NCI-H524 (cell line): ENCODE results near the gene SNAP47.
"Not testable (repeated sequence)": the region's sequence is repeated elsewhere in the genome, so short reads cannot be mapped to it uniquely, and the experiment has no call there.

Source experiments
- DNase-seq, 2 experiments: peaks; one replicate each; lab custom pipeline; 2025; lab: John Stamatoyannopoulos, UW

The SNAP47 gene

DNA sequence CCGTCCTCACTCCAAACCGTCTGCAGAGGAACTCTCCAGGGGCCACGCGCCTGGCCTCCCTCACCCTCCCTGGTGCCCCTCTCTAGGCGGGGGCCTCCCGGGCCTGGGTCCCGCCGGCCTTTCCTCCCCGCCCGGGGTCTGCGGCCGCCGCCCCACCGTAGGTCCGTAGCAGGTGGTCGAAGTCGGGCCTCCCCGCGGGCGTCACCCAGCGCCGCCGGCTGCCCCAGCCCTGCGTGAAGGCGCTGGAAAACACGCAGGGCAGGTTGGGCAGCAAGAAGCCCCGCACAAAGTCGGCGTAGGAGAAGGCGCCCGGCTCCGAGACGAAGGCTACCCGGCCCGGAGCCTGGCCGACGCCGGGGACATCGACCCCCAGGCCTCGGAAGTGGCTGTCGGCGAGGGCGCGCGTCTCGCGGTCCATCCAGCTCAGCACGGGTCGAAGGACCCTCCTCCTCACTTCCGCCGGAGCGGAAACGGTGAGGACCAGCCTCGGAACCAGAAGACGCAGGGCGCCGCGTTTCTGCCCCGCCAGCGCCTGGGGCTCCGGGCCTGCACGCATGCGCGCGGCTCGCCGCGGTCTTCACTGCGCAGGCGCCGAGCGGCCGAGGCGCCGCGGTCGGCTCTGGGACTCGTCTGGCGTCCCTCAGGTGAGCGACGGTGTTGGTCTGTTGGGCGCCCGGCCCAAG is at the start of gene SNAP47, which contains the start of gene JMJD4:
Gene SNAP47 (plus strand): TSS at position 580 of the 683 bp plus-strand sequence. CDS start 12,302 bp downstream, outside the sequence.
Gene JMJD4 (minus strand): TSS at position 447 of the 683 bp plus-strand sequence. CDS start 29 bp downstream, at position 418.
- peak; percentile 61 to 92 for DNase-seq

DNA sequence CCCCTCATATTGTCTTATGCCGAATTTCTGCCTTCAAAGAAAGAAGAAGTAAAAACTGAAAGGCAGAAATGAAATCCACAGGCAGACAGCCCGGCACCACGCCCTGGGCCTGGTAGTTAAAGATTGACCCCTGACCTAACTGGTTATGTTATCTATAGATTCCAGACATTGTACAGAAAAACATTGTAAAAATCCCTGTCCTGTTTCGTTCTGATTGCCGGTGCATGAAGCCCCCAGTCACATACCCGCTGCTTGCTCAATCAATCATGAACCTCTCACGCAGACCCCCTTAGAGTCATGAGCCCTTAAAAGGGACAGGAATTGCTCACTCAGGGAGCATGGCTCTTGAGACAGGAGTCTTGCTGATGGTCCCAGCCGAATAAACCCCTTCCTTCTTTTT is 49.4 kb upstream of the SNAP47 start:
- no peak for DNase-seq

- no peak for DNase-seq
These were observed 37.8 kb upstream of the SNAP47 start for GRCh38 chr1:227697321-227697864.

DNA sequence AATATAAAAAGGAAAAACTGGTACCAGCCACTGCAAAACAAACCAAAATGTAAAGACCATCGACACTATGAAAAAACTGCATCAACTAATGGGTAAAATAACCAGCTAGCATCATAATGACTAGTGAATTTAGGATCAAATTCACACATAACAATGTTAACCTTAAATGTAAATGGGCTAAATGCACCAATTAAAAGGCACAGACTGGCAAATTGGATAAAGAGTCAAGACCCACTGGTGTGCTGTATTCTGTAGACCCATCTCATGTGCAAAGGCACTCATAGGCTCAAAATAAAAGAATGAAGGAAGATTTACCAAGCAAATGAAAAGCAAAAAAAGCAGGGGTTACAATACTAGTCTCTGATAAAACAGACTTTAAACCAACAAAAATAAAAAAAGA is 33.6 kb upstream of the SNAP47 start:
- not testable (repeated sequence) for DNase-seq

- DNase-seq, result no peak
These were observed 27.4 kb upstream of the SNAP47 start for GRCh38 chr1:227707846-227708245.

DNA sequence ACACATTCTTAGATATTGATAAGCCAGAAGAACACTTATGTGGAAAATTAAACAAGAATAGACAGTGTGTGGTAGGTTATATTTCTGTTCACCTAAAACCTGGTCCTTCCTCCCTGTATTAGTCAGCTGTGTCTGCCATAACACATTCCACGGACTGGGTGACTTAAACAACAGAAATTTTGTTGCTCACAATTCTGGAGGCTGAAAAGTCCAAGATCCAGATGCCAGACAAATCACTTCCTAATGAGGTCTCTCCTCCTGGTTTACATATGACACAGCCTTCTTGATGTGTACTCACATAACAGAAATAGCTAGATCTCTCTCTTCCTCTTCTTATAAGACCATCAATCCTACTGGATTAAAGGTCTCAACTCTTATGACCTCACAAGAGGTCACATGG is 25.8 kb upstream of the SNAP47 start:
- DNase-seq, result no peak

DNA sequence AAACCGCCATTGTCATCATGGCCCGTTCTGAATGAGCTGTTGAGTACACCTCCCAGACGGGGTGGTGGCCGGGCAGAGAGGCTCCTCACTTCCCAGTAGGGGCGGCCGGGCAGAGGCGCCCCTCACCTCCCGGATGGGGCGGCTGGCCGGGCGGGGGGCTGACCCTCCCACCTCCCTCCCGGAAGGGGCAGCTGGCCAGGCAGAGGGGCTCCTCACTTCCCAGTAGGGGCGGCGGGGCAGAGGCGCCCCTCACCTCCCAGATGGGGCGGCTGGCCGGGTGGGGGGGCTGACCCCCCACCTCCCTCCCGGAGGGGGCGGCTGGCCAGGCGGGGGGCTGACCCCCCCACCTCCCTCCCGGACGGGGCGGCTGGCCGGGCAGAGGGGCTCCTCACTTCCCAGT is 24.8 kb upstream of the SNAP47 start:
- not testable (repeated sequence) for DNase-seq

DNA sequence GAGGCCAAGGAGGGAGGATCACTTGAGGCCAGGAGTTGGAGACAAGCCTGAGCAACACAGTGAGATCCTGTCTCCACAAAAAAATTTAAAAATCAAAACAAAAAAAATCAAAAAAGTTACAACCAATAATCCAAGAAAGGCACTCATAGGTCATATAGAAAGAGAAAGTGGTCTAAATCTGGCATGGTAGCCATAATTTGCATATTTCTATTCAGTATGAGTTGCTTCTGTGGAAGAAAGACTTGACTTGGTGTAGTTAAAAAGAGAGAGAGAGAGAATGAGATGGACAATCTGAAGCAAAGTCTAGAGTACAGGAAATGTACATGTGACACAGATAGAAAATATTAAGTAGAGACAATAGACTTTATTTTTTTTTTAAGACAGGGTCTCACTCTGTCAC is 22.6 kb upstream of the SNAP47 start:
- DNase-seq, result no peak

DNA sequence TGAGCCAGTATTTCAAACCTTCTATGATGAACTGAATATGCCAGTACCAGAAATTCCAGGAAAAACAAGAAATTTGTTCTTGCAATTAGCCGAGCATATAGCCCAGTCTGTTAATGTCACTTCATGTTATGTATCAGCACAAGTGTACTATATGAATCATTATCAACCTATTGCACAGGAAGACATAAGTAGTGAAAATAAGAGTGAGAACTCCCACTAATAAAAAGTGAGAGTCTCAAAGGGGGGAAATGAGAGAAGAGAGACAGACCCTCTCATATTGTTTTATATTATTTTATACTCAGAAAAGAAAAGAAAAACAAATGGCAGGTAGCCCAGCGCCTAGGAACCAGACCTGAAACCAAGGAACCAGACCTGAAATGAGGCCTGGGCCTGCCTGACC is 16.3 kb upstream of the SNAP47 start:
- DNase-seq, result no peak

- no peak for DNase-seq
These were observed 11.8 kb upstream of the SNAP47 start for GRCh38 chr1:227723474-227723873.

DNA sequence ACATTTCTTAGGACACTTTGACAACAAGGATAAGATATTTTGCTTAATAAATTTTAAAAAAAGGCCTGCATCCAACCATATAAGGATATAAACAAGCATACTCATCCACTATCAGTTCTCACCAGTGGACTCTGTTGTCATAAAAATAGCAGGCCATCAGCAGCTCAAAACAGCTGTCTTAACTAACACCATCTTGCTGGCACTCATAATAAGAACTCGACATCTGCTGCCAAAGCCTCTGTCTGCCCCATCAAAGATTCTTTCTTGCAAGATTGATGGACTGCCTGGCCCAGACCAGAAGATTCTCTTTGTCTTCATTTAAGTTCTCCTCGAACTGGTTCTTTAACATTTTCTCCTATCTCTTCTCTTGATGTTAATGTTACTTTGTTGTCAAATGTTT is 10.2 kb upstream of the SNAP47 start:
- DNase-seq, result peak in 1 of 2 experiments; percentile 71

- DNase-seq, result no peak
These were observed 8.9 kb upstream of the SNAP47 start for GRCh38 chr1:227726318-227726717.

DNA sequence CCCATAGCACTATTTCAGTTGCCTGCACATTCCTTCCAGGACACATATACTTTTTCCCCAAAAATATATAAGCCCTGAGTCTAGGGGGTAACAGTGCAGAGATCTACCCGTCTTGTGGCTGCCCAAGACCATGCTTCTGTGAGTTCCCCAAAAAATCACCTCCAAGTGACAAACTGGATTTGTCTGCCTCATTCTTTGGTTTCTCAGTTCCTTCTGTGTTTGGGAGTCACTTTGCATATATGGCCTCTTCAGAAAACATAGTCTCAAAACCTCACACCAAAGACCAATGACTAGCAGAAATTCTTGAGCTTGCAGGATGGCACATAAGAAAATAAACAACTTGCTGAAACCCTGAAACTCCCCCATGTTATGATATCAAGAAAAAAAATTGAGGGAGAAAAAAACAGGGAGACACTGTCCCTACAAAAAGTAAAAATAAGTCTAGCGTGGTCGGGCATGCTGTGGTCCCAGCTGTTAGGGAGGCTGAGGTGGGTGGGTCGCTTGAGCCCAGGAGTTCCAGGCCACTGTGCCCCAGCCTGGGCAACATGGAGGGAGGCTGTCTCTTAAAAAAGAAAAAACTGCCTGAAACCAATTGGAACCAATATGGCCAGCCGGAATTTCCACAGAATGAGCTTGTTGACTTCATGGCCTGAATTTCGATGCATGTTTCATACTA is 8.2 kb upstream of the SNAP47 start:
- no peak for DNase-seq

GRCh38 chr1:227728059-227728891 is 7.0 kb upstream of the SNAP47 start:
- peak in 1 of 2 experiments; percentile 70 for DNase-seq

GRCh38 chr1:227728892-227729143 is 6.4 kb upstream of the SNAP47 start:
- no peak for DNase-seq

- peak in 1 of 2 experiments; percentile 33 for DNase-seq
These were observed 5.9 kb upstream of the SNAP47 start for GRCh38 chr1:227729144-227729880.

- peak in 1 of 2 experiments; percentile 51 for DNase-seq
These were observed 5.2 kb upstream of the SNAP47 start for GRCh38 chr1:227729881-227730629.

DNA sequence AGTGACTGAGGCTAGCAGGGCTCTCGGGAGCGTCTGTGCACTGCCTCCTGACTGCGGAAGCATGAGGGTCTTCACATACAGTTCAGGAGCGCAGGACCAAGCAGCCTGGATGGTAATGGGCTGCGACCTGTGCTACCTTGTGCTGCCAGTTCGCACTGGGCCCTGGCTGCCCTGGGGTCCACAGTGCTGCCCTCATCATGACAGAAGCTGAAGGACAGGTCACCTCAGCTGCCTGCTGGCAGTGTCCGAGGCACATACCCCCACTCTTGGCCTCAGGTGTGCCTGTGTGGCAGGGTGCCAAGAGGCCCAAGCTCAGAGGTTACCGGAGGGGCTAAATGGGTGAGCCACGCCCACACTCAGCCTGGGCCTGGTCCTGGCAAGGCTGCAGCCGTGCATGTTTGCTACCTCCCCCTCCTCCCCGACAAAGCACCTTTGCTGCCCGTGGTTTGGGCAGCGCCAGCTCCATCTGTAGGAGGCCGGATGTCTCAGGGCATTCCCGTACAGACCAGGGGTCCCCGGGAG is 4.5 kb upstream of the SNAP47 start:
- no peak for DNase-seq

GRCh38 chr1:227731241-227731677 is 4.0 kb upstream of the SNAP47 start:
- no peak for DNase-seq

DNA sequence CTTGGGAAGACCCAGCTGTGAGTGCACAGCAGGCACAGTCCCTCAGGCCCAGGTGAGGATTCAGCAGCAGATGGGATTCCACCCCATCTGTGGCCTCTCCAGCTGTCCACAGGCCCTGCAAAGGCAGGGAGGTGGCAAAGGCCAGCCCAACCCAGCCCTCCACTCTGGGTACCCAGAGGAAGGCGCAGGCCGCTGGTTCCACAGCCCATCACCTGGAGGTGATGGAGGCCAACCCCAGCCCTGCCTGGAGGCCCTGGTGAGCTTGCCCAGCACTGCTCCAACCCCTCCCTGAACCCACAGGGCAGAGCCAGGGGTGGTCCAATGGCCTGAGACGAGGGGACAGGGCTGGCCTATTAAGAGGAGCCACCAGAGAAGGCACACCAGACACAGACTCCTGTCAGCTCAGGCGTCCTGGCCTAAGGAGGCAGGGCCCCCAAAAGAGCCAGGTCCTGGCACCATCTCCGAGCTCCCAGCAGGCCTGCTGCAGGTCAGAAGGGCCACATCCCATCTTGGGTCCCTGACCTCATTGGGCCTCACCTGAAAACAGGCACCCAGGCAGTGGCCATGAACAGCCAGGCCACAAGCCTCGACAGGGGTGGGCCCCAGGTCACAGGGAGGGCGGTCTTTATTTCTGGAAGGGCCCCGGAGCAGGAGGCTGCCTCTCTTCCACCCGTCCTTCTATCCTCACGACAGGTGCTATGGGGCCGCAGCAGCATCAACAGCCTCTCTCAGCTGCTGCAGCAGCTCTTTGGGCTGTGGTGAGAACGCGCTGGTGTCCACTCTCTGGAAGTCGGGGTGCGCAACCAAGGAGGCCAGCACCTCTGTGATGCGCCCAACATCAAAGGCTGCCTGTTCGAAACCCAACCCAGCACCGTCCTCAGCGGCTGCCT is 3.3 kb upstream of the SNAP47 start:
- peak in 1 of 2 experiments; percentile 24 for DNase-seq
